Ureter (tissue), 1 donor: Measurements from ENCODE around the gene PPP1R13B. TPM values are rescaled to one million over a fixed set of nuclear protein-coding genes. Genes with fewer than 3 reads are reported as not detected.

Experiments used
- DNase-seq: peaks from one replicate; pipeline ENCODE4 v3.0.0-alpha.2; 2020; ENCODE audit warnings: low spot score
- total RNA-seq: library from RNA; stranded (reverse); gene quantifications from one replicate; pipeline ENCODE4 v1.2.4, GENCODE V29; 2023
- donor health status: DM: yes; HTN: yes; CAD: no.

PPP1R13B gene
- total RNA-seq, 1 donor from 2014 or later = 94.4 TPM

DNA sequence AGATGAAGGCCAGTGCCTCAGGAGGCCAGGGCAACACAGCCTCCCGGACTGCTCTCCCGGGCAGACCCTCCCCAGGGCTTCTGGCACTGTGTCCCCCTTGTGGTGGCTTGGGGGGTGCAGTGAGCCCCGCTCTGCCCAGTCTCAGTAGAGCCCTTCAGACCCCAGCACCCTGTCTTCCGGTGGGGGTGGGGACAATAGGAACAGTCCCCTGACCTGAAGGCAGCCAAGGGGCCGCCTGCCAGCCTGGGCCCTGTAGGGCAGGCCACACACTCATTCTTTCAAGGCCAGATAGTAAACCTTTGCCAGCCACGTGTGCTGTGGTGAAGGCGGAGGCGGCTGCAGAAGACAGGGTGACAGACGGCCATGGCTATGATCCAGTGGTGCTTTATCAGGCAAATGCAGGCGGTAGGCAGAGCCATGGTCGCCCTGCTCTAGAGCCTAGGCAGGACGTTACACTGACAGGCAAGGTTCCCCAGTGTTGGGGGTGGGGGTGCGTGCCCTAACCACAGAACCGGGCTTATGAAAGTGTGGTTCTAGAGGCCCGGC lies 116.8 kb downstream of the PPP1R13B start:
- DNase-seq = no peak

DNA sequence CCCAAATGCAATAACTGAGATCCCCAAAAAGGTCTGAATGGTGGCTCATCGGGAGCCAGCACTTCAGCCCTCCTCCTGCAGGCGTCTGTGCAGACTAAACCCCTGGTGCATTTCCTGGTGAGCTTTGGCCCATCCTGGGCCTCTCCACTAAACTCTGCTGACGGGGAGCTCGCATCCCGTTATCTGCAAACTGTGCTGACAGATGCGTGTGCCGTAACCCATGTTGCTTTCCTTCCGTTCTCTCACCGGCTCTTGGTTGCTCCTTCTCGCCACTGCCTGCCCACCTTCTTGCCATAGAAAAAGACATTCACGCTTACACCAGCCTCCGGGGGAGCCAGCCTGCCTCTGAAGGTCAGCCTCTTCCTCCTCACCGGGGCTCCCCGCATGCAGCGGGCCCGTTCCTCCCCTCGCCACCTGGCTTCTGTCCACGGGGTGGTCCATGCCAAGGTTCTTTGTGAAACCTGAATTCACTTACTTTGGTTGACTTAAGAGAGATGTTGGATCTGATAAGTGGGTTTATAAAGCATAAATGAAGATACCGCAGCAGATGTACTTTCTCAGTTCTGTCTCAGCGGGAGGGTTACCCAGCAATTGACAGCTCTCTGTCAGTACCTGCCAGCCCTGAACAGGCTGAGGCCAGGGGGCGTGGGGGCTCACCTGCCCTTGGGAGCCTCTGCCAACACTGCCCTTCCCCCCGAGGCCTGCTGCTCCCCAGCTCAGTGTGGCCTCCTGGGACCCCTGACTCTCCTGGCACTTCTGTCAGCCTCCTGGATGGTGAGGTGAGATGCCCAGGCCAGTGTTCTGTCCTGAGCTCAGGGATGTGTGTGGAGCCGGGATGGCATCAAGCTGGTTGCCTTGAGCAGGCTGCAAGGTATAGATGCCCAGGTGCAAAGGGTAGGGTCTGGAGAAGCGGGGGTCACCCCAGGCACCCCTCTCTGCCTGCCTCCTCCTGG lies 117.6 kb downstream of the PPP1R13B start:
- DNase-seq = no peak

DNA sequence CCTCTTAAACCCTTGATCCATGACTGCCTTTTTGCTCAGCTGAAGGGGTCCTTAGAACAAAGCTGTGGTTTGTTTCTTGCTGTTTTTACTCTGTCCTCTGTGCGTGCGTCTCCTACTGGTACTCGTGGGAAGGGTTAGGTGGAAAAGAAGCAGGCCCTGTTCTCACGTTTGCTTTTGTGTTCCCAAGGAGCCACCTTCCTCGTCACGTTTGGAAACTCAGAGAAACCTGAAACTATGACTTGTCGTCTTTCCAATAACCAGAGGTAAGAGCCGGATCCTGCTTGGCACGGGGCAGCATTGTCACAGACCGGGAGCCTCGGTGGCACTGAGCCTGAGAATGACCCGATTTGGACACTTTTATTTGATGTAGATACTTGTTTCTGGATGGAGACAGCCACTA lies 118.7 kb downstream of the PPP1R13B start:
- DNase-seq = no peak

DNA sequence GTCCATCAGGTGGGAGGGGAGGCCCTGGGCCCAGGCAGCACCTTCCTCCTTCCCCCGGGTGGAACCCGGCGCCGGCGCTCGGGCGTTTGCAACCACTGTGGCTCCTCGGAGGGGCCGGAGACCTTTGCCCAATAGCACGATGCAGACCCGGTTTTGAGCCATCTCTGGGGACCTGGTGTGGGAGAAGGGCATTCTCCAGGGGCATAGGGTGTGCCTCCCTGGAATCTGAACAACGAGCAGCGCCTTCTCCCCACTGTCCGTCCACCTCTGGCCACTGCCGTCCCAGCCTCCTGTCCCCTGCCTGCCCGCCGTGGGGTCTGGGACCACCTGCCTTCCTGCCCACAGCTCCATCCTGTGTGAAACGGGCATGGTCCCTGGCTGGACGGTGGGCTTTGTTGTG lies 119.2 kb downstream of the PPP1R13B start:
- DNase-seq = no peak

DNA sequence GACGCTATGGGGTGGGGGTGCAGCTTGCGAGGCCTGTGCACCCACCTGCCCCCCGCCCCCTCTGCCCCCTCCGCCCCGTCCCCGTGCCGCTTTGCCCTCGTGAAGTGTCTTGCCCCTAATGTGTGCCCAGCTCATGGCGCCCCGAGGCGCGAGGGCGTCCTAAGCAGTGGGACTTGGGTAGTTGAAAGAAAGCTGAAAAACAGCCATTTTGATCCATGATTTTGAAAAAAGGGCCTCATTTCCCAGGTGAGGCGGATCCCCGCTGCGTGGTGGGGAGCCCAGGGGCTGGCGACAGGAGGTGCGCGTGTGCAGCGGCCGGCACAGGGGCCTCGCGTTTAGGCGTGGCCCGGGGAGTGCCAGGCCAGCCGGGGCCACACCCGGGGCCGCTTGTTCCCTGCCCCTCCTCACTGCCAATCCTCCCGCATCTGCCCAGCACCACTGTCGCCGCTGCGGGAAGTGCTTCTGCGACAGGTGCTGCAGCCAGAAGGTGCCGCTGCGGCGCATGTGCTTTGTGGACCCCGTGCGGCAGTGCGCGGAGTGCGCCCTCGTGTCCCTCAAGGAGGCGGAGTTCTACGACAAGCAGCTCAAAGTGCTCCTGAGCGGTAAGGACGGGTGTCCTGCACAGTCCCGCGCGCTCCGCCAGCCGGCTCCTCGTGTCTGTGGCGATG lies 119.9 kb downstream of the PPP1R13B start:
- DNase-seq = no peak

DNA sequence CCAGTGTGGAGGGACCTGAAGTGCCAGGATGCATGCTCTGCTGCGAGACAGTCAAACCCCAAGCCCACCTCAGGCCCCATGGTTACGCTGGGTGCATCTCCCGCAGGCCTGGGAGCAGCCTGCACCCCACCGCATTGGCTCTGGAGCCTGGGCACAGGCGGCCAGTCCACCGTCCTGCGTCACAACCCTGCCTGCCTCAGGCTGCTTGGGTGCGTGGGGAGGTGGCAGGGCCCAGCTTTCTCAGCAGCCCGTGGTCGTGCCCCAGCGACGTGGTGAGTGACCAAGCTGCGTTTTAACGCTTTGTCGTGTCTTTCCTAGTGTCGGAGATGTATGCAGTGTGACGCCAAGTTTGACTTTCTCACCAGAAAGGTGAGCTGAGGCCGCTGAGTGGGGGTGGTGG lies 120.9 kb downstream of the PPP1R13B start:
- no peak for DNase-seq

DNA sequence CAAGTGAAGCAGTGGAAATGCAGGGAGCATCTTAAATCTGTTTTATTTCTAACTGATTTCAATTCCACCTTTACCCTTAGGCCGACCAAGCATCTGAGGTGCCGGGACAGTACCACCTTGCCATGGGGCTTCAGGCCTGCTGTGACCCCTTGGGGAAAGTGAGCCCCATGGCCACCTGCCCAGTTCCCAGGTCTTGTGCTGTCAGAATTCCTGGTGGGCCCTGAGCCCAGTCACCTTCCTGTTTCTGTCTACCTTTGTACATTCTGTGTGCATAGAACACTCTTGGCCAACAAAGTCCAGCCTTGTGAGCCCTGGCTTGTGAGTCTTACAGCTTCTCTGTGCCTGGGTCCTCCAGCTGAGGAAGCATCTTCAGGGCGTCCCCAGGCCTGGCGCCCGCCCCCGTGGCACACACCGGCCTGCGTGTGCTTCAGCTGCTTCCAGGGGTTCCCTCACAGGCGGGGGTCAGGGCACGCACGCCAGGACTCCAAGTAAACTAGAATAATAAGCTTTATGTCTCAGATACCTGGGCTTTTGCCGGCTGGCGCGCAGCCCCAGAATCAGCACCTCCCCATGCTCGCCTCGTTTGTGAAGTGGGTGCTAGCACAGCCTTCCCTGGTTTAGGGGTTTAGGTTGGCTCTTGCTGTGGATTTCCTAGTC lies 121.5 kb downstream of the PPP1R13B start:
- DNase-seq = no peak

DNA sequence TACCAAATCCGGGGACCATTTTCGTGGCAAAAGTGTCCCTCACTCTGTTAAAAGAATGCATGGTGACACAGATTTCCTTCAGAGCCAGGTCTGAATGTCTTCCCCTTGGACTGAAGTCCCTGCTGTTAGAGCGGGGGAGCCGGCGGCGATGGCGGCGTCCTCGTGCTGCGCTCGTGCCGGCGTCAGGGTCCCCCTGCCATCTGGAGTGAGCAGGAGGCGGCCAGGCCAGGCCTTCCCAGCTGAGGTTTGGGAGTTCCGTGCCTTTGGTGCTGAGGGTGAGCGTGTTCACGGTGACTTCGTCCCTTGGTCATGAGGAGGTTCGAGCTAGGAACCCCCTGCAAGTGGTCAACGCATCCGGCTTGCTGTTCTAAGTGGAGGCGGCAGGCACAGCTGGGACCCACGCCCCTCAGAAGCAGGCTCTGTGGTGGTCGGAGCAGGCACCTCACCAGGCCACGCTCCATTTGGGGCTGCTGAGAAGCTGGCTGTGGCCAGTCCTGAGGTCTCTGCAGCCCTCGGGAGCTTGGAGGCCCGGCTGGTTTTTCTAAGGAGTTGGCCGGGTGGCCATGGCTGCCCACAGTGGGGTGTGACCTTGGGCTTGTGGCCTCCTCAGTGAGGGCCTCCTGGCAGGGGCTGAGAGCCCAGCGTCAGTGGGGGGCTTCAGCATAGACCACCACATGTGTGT lies 122.2 kb downstream of the PPP1R13B start:
- DNase-seq = no peak

DNA sequence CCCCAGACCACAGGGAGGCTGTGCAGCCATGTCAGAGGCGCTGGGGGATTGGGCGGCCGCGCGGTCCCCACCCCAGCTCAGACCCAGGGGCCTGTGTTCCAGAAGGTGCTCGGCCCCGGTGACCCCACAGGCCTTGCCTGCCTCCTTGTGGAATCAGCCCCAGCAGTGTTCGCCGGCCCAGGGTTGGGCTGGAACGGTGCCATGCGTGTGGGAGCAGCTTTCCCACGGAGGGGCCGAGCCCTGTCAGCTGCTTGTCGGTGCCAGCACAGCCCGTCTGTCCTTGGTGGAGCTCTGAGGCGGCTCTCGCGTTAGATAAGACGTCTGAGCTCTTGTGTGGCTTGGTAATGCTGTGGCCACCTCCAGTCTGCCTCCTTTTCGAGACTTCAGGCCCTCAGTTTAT lies 123.3 kb downstream of the PPP1R13B start:
- DNase-seq = no peak

DNA sequence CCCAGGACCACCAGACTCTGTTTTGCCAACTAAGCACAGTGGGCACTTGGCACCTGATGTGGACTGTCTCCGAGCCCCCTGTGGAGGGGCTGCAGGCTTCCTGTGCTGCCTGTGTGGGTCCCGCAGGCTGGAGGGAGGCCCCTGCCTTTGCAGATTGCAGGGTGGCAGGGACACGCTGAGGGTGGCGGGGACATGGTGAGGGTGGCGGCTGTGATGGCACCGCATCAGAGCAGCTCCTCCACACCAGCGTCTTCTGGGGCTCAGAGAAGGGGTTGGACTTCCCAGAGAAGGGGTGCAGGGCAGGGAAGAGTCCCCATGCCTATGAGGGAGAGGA lies 123.7 kb downstream of the PPP1R13B start:
- DNase-seq = no peak

DNA sequence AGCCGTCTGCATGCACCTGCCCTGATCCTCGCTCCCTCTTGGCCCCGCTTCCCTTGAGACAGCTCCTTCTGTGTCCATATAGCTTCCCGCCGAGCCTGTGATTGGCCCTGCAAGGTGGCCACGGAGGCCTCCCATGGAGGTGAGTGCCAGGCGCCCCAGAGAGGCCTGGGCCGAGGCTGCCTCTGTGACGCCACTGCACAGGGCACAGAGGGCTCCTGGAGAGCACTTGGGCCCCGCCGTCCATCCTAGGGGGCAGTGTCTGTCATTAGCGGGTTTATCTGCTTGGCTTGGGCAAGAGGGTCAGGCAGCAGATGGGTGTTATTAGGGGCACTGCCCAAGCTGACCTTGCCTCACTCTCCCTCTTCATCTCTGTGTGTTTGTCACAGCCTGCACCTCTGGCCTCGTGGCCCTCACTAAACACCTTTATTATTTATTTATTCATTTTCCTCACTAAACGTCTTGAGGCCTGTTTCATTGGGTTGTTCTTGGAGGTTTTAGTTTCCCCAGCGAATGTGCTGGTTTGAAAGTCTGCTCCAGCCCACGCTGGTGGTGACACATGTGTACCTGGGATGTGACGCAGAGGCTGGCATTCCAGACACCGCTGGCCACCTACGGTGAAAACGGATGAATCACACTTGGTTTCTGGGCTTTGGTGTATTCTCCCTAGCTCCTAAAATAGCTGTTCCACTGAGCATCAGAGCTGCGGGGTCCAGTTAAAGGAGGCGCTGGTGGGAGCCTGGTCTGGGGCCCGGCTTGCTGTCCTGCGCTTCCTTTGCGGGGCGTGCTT lies 125.8 kb downstream of the PPP1R13B start:
- DNase-seq = no peak

DNA sequence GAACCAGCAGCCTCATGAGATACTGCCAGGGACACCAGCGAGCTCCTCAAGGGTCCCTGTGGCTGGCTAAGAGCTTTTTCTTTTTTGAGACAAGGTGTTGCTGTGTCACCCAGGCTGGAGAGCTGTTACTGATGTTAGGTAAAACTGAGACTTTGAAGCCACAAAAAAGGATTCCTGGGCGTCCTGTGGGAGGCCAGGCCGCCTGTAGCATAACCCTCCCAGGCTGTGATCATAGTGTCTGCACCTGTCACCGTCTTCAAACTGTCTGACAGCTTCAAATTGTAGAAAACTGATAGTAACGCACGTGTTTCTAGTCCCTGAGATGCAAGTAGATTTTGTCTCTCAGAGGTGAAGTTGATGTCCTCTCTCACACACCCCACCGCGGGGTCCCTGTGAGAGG lies 127.6 kb downstream of the PPP1R13B start:
- DNase-seq = no peak

DNA sequence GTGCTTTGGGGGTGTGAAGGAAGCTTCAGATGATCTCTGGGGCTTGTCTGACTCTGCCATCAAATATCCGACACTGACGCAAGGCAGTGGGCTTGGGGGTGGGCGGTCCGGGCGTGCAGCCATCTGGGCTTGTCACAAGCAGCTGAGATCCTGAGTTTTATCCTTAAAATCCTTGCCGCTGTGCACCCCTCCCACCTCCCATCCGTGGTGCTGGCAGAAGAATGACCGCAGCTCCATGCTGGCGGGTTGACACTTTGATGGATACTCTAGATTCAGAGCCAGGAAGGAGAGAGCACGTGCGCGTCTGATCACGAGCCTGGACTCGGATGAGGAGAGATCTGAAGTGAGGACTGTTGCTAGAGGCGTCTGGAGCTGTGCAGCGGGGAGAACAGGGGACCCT lies 128.8 kb downstream of the PPP1R13B start:
- DNase-seq = no peak

DNA sequence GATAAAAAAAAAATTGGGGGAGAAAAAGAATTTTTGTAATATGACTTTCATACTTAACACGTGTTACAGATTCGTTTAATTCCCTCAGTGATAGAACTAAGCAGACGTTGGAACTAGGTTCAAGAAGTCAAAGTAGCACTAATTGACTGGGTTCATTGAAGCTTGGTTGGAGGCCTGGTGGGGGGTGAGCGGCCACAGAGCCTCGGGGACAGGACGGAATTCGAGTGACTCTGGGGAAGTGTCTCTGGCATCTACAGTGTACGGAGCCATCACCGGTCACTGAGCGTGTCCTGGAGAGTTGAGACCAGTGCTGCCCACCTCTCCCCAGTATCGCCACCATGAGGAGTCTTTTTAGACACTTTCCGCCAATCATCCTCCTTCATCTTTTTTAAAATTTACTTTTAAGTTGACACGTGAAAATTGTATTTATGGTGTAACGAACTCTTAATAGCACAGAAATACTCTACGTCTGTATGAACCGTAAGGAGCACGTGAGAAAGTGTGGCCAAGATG lies 130.4 kb downstream of the PPP1R13B start:
- no peak for DNase-seq

DNA sequence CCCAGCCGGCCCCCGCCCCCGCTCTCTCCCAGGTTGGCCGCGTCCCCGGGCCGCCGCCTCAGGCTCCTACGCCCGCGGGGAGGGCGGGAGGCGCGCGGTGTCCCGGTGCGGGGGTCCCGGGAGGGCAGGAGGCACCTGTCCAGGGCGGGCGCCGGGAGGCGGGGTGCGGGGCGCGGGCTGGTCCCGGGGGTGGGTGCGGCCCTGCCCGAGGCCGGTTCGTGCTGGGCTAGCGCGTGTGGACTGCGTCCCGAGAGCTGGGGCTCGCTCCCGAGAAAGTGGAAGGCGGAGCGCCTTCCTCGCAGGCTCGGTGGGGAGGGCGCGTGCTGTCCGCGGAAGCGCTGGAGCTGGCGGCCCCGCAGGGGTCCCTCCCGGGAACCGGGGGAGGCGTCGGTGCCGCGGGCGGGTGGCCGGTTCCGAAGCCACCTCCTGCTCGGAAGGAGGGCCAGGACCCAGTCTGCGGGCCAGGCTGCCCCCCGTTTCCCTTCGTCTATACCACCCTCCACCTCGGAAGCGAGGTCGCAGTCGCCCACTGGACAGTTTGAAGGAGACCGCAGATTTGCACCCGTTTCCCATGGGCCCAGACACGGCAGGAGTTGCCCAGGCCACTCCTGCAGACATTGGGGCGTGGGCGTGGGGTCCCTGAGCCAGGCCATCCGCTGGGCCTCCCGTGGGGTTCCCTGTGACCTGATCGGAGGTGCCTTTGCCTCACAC lies 131.1 kb downstream of the PPP1R13B start:
- DNase-seq = no peak

DNA sequence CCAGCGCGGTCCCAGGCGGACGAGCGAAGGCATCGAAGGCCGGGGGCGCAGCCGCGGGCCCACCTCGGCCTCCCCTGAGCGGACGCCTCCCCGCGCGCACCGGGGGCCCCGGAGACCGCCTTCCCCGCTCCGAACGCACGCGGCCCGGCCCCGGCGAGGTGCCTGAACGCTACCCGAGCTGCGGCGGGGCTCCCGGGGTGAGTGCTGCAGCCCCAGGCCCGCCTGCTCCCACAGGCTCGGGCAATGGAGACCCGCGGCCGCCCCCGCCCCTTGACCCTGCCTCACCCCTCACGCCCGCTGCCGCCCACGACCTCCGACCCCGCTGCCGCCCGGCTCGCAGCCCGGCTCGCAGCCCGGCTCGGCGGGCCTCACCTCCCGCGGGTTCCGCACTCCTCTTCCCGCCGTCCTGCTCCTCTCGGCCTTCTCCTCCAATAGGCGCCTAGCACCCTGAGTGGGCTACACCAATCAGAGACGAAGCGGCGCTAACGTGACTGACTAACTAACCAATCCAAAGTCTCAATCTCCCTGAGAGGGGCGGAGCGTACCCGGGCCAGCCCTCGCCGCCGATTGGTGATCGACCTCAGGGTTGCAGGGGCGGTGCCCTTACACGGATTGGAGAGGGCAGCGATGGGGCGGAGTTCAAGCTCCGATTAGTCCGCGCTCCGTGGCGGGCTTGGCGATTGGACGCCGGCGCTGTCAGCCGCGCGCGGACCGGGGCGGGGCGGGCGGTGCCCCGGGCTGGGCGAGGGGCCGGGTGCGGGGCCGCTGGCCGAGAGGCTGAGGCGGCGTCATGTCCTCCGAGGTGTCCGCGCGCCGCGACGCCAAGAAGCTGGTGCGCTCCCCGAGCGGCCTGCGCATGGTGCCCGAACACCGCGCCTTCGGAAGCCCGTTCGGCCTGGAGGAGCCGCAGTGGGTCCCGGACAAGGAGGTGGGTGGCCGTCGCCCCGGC lies 132.0 kb downstream of the PPP1R13B start, which contains the start of the genes XRCC3 and ZFYVE21:
XRCC3 (minus strand) TSS at position 400 of the 949 bp plus-strand sequence. CDS start 4,364 bp downstream, outside the sequence.
ZFYVE21 (plus strand) TSS at position 759 of the 949 bp plus-strand sequence; CDS start at position 791, 32 bp downstream.
- peak; percentile 100 for DNase-seq

DNA sequence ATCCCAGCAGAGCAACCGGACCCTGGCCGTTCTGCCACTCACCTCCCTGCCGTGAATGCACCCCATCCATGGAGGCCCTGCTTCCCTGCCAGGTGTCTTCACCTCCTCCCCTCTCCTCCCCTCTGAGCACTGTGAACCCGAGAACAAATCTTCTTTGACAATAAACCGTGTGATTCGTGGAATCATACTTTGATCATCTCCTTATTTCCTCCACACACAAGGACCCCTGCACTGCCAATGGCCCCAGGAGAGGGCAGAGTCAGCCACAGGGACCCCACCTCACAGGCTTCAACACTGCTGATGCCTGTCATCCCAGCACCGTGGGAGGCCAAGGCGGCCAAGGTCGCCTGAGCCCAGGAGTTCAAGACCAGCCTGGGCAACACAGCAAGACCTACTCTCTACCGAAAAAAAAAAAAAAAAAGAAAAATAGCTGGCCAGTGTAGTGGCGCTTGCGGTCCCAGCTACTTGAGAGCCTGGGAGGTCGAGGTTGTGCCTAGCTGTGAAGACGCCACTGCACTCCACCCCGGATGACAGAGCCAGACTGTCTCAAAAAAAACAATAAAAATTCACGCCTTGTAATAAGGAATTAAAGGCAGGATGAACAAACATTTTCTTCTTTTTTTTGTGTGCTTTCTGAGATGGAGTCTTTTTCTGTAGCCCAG lies 133.2 kb downstream of the PPP1R13B start:
- DNase-seq = no peak
